Fibroblast of the aortic adventitia (primary cell): ENCODE measurements around the gene POU2F1. TPM values are rescaled to one million over a fixed set of nuclear protein-coding genes. Genes with fewer than 3 reads are reported as not detected.

ENCODE experiments used
- DNase-seq: peaks from one replicate; pipeline ENCODE4 v3.0.0-alpha.2; 2010; ENCODE audit warnings: low read depth
- H3K4me3 ChIP-seq: 2 replicates; pipeline ENCODE4 v1.5.1; 2011; ENCODE audit warnings: low read depth, mild to moderate bottlenecking, control low read depth, low read length, moderate library complexity
- total RNA-seq: library from RNA; depleted of rRNA; stranded (reverse); fragments of >200 nt; gene quantifications from 2 replicates; pipeline ENCODE4 v1.2.3, GENCODE V29; 2012; ENCODE audit warnings: low replicate concordance
- TF ChIP-seq, protein P1 (sequence below): IDR thresholded peaks from 2 replicates; pipeline ENCODE4 v1.5.1; 2011; ENCODE audit warnings: mild to moderate bottlenecking, low read length, control low read depth, inconsistent platforms; ENCODE audit not compliant: insufficient read depth

The POU2F1 gene
- total RNA-seq, 1 donor: 10.7 TPM

DNA sequence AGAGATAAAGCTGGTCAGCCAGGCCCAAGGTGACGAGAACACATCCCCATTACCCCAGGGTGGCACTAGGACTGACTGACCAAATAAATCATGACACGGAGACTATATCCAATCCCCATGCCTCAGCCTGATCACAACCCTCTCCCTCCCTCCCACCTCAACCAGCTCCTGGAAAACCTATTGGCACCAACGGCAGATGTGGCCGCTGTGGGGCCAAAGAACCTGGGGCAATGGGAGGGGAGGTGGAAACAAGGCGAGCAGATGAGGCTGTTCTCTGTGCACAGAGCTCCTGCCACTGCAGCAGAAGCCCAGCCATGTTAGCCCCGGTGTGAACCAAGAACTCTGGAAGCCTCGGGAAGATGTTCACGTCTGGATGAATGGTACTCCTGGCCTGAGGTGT, 220.1 kb downstream of the POU2F1 start:
- no peak for DNase-seq
- TF ChIP-seq, protein P1, sequence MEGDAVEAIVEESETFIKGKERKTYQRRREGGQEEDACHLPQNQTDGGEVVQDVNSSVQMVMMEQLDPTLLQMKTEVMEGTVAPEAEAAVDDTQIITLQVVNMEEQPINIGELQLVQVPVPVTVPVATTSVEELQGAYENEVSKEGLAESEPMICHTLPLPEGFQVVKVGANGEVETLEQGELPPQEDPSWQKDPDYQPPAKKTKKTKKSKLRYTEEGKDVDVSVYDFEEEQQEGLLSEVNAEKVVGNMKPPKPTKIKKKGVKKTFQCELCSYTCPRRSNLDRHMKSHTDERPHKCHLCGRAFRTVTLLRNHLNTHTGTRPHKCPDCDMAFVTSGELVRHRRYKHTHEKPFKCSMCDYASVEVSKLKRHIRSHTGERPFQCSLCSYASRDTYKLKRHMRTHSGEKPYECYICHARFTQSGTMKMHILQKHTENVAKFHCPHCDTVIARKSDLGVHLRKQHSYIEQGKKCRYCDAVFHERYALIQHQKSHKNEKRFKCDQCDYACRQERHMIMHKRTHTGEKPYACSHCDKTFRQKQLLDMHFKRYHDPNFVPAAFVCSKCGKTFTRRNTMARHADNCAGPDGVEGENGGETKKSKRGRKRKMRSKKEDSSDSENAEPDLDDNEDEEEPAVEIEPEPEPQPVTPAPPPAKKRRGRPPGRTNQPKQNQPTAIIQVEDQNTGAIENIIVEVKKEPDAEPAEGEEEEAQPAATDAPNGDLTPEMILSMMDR: no peak
- H3K4me3 ChIP-seq: no peak overlapping the region

DNA sequence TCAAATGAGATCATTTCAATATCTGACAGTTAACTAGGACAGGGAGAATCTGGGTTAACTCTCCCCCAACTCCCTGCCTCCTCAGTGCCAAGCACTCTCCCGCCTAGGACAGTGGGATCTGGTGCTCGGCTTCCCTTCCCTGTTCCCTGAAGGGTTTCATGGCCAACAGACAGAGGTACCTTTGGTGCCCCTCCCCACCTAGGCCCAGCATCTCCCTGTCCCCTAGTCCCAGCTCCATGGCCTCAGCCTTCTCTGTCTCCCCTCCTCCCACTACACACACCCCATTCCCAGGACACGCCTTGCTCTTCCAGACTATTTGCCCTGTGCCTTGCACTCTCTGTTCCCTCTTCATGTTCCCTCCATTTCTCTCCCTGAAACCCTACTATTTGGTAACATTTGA, 220.5 kb downstream of the POU2F1 start:
- no peak overlapping the region for H3K4me3 ChIP-seq
- TF ChIP-seq, protein P1: no peak
- no peak for DNase-seq

DNA sequence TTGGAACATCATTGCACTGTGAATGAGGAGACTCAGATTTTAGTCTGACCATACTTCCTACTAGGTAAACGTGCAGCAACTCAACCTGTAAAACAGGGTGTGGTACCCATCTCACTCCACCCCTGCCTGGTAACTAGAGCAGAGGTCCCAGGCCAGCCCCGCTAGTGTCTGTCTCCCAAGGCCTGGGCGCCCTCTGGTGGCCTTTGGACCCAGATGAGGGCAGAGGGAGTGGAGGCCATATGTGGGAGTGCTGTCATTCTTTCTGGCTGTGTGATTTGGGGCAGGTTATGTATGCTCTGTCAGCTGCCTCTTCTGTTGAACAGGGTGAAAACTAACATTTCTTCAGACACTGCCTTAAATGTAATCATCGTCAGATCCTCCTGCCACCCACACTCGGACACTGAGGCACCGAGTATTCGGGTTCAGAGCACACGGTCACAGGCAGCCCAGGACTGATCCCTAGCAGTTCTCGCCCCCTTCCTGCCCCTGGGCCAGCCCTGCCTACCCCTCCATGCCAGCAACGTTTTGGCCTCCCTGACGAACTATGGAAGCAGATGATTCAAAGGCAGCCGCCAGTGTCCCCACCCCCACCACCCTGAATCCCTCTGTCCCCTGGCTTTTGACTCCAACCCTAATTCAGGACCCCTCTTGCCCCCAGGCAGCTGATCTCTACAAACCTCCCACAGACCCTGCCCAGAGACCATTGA, 221.6 kb downstream of the POU2F1 start:
- DNase-seq: peak; percentile 70

DNA sequence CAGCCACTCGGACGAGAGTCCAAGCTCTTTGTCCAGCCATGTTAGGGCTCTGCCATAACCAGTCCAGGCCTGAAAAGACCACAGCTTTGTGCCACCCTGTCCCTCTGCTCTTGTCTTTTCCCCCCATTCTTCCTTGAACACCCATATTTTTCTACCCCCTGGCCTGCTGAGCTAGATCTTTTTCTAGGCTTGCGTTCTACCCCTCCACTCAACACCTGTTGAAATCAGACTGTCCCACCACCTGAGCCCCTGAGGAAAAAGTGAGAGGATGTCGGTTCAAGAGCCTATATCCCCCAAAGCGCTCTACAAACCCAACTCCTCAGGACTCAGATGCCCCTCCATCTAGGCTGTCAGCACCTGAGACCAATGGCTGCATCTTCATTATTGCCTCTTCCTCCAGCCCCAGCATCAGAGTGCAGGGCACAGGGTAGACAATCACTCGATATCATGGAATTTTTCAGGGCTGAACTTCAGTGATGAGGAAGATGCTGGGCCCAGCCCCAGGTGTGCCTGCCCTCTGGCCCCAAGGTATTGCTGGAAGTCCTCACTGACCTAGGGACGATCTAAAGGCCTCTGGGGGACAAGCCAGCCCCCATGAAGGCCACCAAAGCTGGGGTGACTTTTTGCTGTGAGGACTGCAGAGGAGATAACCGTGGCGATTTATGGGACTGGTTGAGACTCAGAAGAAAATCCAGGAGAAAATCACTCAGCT, 222.3 kb downstream of the POU2F1 start:
- TF ChIP-seq, protein P1: no peak
- no peak overlapping the region for H3K4me3 ChIP-seq
- no peak for DNase-seq

More for the DNA sequence above, 221.6 kb downstream of the POU2F1 start:
- no peak overlapping the region for H3K4me3 ChIP-seq
- TF ChIP-seq, protein P1: peak; percentile 87

DNA sequence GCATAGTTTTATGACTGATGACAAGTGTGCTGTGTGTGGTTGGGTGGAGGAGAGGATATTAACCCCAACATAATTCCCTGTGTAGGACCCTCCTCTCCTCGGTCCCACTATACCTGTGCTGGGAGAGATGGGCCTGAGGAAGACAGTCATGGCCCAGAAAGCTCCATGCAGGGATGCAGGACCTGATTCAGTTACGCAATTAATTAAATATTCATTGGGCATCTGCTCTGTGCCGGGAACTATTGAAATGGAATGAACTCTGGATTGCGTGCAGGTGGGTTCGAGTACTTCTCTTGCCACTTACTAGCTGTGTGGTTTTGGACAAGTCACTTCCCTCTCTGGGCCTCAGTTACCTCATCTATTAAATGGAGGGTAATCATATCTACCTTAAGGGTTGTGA, 223.1 kb downstream of the POU2F1 start:
- no peak overlapping the region for H3K4me3 ChIP-seq
- TF ChIP-seq, protein P1: no peak
- no peak for DNase-seq

DNA sequence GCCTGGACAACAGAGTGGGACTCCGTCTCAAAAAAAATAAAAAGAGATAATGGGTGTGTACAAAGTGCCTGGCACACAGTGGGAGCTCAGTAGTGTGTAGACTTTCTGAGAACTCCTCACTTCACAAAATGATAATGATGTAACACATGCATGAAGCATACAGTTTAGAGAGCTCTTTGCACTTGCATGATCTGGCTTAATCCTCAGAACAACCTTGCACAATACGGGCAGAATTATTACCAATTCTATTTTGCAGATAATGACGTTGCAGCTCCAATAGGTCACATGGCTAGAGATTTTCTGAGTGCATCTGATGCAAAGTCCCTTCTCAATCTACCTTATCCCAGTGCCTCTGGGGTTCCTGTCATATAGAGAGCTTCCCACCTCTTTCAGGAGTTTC, 226.3 kb downstream of the POU2F1 start:
- no peak for DNase-seq
- TF ChIP-seq, protein P1: no peak
- no peak overlapping the region for H3K4me3 ChIP-seq
